BLaER1 treated with 17β-estradiol and CSF1 and Interleukin-3, amounts not matched to agents 10 nM and 100 nM (cell line): Measurements from ENCODE around the gene EMX1.

Experiments
- H3K27ac ChIP-seq, 11 experiments: shearing (Covaris generic); formaldehyde crosslinking; 2 replicates each; pipeline ENCODE4 v1.8.1; 2022
- H3K27me3 ChIP-seq, 11 experiments: shearing (Covaris generic); formaldehyde crosslinking; 2 replicates each; pipeline ENCODE4 v1.8.1; 2022
- H3K36me3 ChIP-seq, 11 experiments: shearing (Covaris generic); formaldehyde crosslinking; 2 replicates each; pipeline ENCODE4 v1.8.1; 2022
- H3K4me1 ChIP-seq, 10 experiments: shearing (Covaris generic); formaldehyde crosslinking; 2 replicates each; pipeline ENCODE4 v1.8.1; 2022
- H3K4me2 ChIP-seq, 11 experiments: shearing (Covaris generic); formaldehyde crosslinking; 2 replicates each; pipeline ENCODE4 v1.8.1; 2022
- H3K4me3 ChIP-seq, 10 experiments: shearing (Covaris generic); formaldehyde crosslinking; 2 replicates each; pipeline ENCODE4 v1.8.1; 2022
- H3K9ac ChIP-seq, 11 experiments: shearing (Covaris generic); formaldehyde crosslinking; 2 replicates each; pipeline ENCODE4 v1.8.1; 2022
- H3K9me3 ChIP-seq, 11 experiments: shearing (Covaris generic); formaldehyde crosslinking; replicated peaks in 1 of 11; 2 replicates each; pipeline ENCODE4 v1.8.1; 2022
- H4K20me1 ChIP-seq, 11 experiments: shearing (Covaris generic); formaldehyde crosslinking; 2 replicates each; pipeline ENCODE4 v1.8.1; 2022
- Cebpa-rat ChIP-seq, 11 experiments: shearing (Covaris generic); IDR thresholded peaks; 2 replicates each; pipeline ENCODE4 v1.8.1; 2022

EMX1 gene

GRCh38 chr2:72945450-72946019 lies 28.2 kb downstream of the EMX1 start:
- peaks cover 16 to 49% (median 44%) of the 10 kb centered on the region in 10 experiments; a peak in 19 of 20 replicates for H3K4me1 ChIP-seq
- peak overlapping the region in 2 of 11 experiments; percentile 36 to 63; a peak in 1 of 22 replicates for H3K4me2 ChIP-seq
- TF ChIP-seq Cebpa-rat (IDR thresholded peaks at IDR 0.05): no peak
- no peak overlapping the region for H3K4me3 ChIP-seq
- no peak overlapping the region for H3K27ac ChIP-seq
- no peak overlapping the region for H3K9ac ChIP-seq
- H3K36me3 ChIP-seq: no peaks in the 10 kb centered on the region
- H3K27me3 ChIP-seq: no peaks in the 10 kb centered on the region
- peaks cover 0 to 43% (median 0%) of the 10 kb centered on the region in 11 experiments; a peak in 7 of 22 replicates for H4K20me1 ChIP-seq
- H3K9me3 ChIP-seq: no peaks in the 10 kb centered on the region

GRCh38 chr2:72946466-72946865 lies 29.1 kb downstream of the EMX1 start:
- H3K9ac ChIP-seq: no peak overlapping the region
- no peak overlapping the region for H3K4me2 ChIP-seq
- peaks cover 0 to 34% (median 0%) of the 10 kb centered on the region in 11 experiments; a peak in 6 of 22 replicates for H4K20me1 ChIP-seq
- no peak overlapping the region for H3K27ac ChIP-seq
- no peak for TF ChIP-seq Cebpa-rat (IDR thresholded peaks at IDR 0.05)
- no peaks in the 10 kb centered on the region for H3K9me3 ChIP-seq
- no peaks in the 10 kb centered on the region for H3K27me3 ChIP-seq
- H3K36me3 ChIP-seq: no peaks in the 10 kb centered on the region
- peaks cover 7 to 45% (median 35%) of the 10 kb centered on the region in 10 experiments; a peak in 19 of 20 replicates for H3K4me1 ChIP-seq
- no peak overlapping the region for H3K4me3 ChIP-seq

- no peak overlapping the region for H3K4me2 ChIP-seq
- no peak overlapping the region for H3K9ac ChIP-seq
- peaks cover 0 to 21% (median 0%) of the 10 kb centered on the region in 11 experiments; a peak in 1 of 22 replicates for H4K20me1 ChIP-seq
- H3K4me3 ChIP-seq: no peak overlapping the region
- no peak for TF ChIP-seq Cebpa-rat (IDR thresholded peaks at IDR 0.05)
- H3K27me3 ChIP-seq: no peaks in the 10 kb centered on the region
- no peaks in the 10 kb centered on the region for H3K9me3 ChIP-seq
- no peak overlapping the region for H3K27ac ChIP-seq
- no peaks in the 10 kb centered on the region for H3K36me3 ChIP-seq
- peaks cover 0 to 35% (median 23%) of the 10 kb centered on the region in 10 experiments; a peak in 14 of 20 replicates for H3K4me1 ChIP-seq
These were observed 30.9 kb downstream of the EMX1 start for GRCh38 chr2:72947952-72948830.

GRCh38 chr2:72949045-72949444 lies 31.7 kb downstream of the EMX1 start:
- H3K4me2 ChIP-seq: no peak overlapping the region
- no peak overlapping the region for H3K27ac ChIP-seq
- H3K9ac ChIP-seq: no peak overlapping the region
- H3K4me3 ChIP-seq: no peak overlapping the region
- no peaks in the 10 kb centered on the region for H3K9me3 ChIP-seq
- H3K36me3 ChIP-seq: no peaks in the 10 kb centered on the region
- H4K20me1 ChIP-seq: peaks cover 0 to 13% (median 0%) of the 10 kb centered on the region in 11 experiments; a peak in 1 of 22 replicates
- H3K27me3 ChIP-seq: no peaks in the 10 kb centered on the region
- peaks cover 5 to 35% (median 23%) of the 10 kb centered on the region in 10 experiments for H3K4me1 ChIP-seq
- no peak for TF ChIP-seq Cebpa-rat (IDR thresholded peaks at IDR 0.05)

- Histone ChIP-seq H3K9ac (no peak overlapping the region), H3K4me2 (no peak overlapping the region), H3K4me3 (no peak overlapping the region), H3K4me1 (peaks cover 11 to 35% (median 23%) of the 10 kb centered on the region in 10 experiments), H3K9me3 (no peaks in the 10 kb centered on the region), H3K27me3 (peaks cover 0 to 4% (median 0%) of the 10 kb centered on the region in 11 experiments; a peak in 1 of 22 replicates), H3K27ac (no peak overlapping the region), H4K20me1 (0 out of 22 replicates have a peak, but pooled peaks cover 0 to 9% (median 0%) of the 10 kb centered on the region in 11 experiments), H3K36me3 (no peaks in the 10 kb centered on the region)
- TF ChIP-seq Cebpa-rat (IDR thresholded peaks at IDR 0.05): no peak
These were observed 32.3 kb downstream of the EMX1 start for GRCh38 chr2:72949642-72950041.

GRCh38 chr2:72950558-72951255 lies 33.4 kb downstream of the EMX1 start:
- no peak overlapping the region for H3K9ac ChIP-seq
- no peak overlapping the region for H3K4me2 ChIP-seq
- no peak overlapping the region for H3K4me3 ChIP-seq
- no peaks in the 10 kb centered on the region for H3K36me3 ChIP-seq
- no peaks in the 10 kb centered on the region for H3K9me3 ChIP-seq
- no peak for TF ChIP-seq Cebpa-rat (IDR thresholded peaks at IDR 0.05)
- peaks cover 0 to 9% (median 0%) of the 10 kb centered on the region in 11 experiments; a peak in 1 of 22 replicates for H4K20me1 ChIP-seq
- peaks cover 18 to 40% (median 27%) of the 10 kb centered on the region in 10 experiments for H3K4me1 ChIP-seq
- H3K27me3 ChIP-seq: peaks cover 0 to 15% (median 0%) of the 10 kb centered on the region in 11 experiments; a peak in 4 of 22 replicates
- no peak overlapping the region for H3K27ac ChIP-seq

GRCh38 chr2:72951303-72952095 lies 34.2 kb downstream of the EMX1 start:
- Histone ChIP-seq H3K9me3 (no peaks in the 10 kb centered on the region), H3K36me3 (no peaks in the 10 kb centered on the region), H3K4me3 (no peak overlapping the region), H3K9ac (no peak overlapping the region), H3K4me2 (no peak overlapping the region), H3K27ac (no peak overlapping the region), H3K4me1 (peaks cover 20 to 45% (median 35%) of the 10 kb centered on the region in 10 experiments), H3K27me3 (peaks cover 0 to 16% (median 0%) of the 10 kb centered on the region in 11 experiments; a peak in 4 of 22 replicates), H4K20me1 (peaks cover 0 to 9% (median 0%) of the 10 kb centered on the region in 11 experiments; a peak in 2 of 22 replicates)
- TF ChIP-seq Cebpa-rat (IDR thresholded peaks at IDR 0.05): no peak

GRCh38 chr2:72952110-72952823 lies 34.9 kb downstream of the EMX1 start:
- Histone ChIP-seq H3K27me3 (peaks cover 0 to 16% (median 0%) of the 10 kb centered on the region in 11 experiments; a peak in 4 of 22 replicates), H3K4me1 (peaks cover 28 to 45% (median 39%) of the 10 kb centered on the region in 10 experiments), H3K4me3 (no peak overlapping the region), H3K27ac (no peak overlapping the region), H3K4me2 (no peak overlapping the region), H3K9me3 (no peaks in the 10 kb centered on the region), H4K20me1 (peaks cover 0 to 13% (median 0%) of the 10 kb centered on the region in 11 experiments; a peak in 5 of 22 replicates), H3K9ac (no peak overlapping the region), H3K36me3 (no peaks in the 10 kb centered on the region)
- no peak for TF ChIP-seq Cebpa-rat (IDR thresholded peaks at IDR 0.05)
